Trophoblast cell (in vitro differentiated cells and primary cell): ENCODE results near the gene TOR4A.
A peak's percentile ranks its signal among the peaks of the same experiment; 100 is the strongest.

Experiments used
- DNase-seq, 2 donors: peaks; one replicate each; pipeline ENCODE4 v3.0.0-alpha.2; 2016
- H2AFZ ChIP-seq: 2 replicates; pipeline ENCODE4 v1.6.1; 2013; ENCODE audit warnings: low read length, moderate library complexity, mild to moderate bottlenecking; ENCODE audit not compliant: insufficient read depth, poor library complexity
- H2AK5ac ChIP-seq: 2 replicates; pipeline ENCODE4 v1.6.1; 2013; ENCODE audit warnings: mild to moderate bottlenecking, low read length
- H2BK120ac ChIP-seq: 2 replicates; pipeline ENCODE4 v1.6.1; 2013; ENCODE audit warnings: low read length, mild to moderate bottlenecking, moderate library complexity; ENCODE audit not compliant: insufficient read depth, poor library complexity
- H2BK12ac ChIP-seq: 2 replicates; pipeline ENCODE4 v1.6.1; 2013; ENCODE audit warnings: mild to moderate bottlenecking, low read length, moderate library complexity
- H2BK5ac ChIP-seq: 2 replicates; pipeline ENCODE4 v1.6.1; 2013; ENCODE audit warnings: low read length, low read depth, moderate library complexity, mild to moderate bottlenecking; ENCODE audit not compliant: poor library complexity
- H3K14ac ChIP-seq: 2 replicates; pipeline ENCODE4 v1.6.1; 2013; ENCODE audit warnings: mild to moderate bottlenecking, low read length
- H3K18ac ChIP-seq: 2 replicates; pipeline ENCODE4 v1.6.1; 2013; ENCODE audit warnings: mild to moderate bottlenecking, low read length
- H3K23ac ChIP-seq: 2 replicates; pipeline ENCODE4 v1.6.1; 2013; ENCODE audit warnings: low read length
- H3K27ac ChIP-seq: 2 replicates; pipeline ENCODE4 v1.5.1; 2013; ENCODE audit warnings: low read depth, mild to moderate bottlenecking, inconsistent platforms, low read length, moderate library complexity
- H3K27me3 ChIP-seq: 2 replicates; pipeline ENCODE4 v1.6.1; 2013; ENCODE audit warnings: inconsistent platforms, mild to moderate bottlenecking, low read length, moderate library complexity; ENCODE audit not compliant: insufficient read depth
- H3K36me3 ChIP-seq, 2 experiments: 1 replicate in 1 of 2; 2 replicates in 1 of 2; pipeline ENCODE4 v1.6.1; 2013; ENCODE audit warnings: low read length in 2 of 2, mild to moderate bottlenecking in 2 of 2, moderate library complexity in 1 of 2; ENCODE audit not compliant: insufficient read depth in 2 of 2, control insufficient read depth in 1 of 2
- H3K4ac ChIP-seq: 2 replicates; pipeline ENCODE4 v1.6.1; 2013; ENCODE audit warnings: low read depth, mild to moderate bottlenecking, low read length, moderate library complexity
- H3K4me1 ChIP-seq, 2 experiments: 1 replicate in 1 of 2; 2 replicates in 1 of 2; pipeline ENCODE4 v1.6.1; 2013; ENCODE audit warnings: low read length in 2 of 2, mild to moderate bottlenecking in 2 of 2, moderate library complexity in 1 of 2; ENCODE audit not compliant: insufficient read depth in 2 of 2, control insufficient read depth in 1 of 2
- H3K4me2 ChIP-seq: 2 replicates; pipeline ENCODE4 v1.6.1; 2013; ENCODE audit warnings: inconsistent platforms, mild to moderate bottlenecking, low read length, moderate library complexity
- H3K4me3 ChIP-seq: 2 replicates; pipeline ENCODE4 v1.5.1; 2013; ENCODE audit warnings: mild to moderate bottlenecking, low read depth, low read length, inconsistent platforms
- H3K79me1 ChIP-seq: one replicate; pipeline ENCODE4 v1.6.1; 2013; ENCODE audit warnings: low read length
- H3K79me2 ChIP-seq: 2 replicates; pipeline ENCODE4 v1.6.1; 2013; ENCODE audit warnings: low read length, mild to moderate bottlenecking; ENCODE audit not compliant: control insufficient read depth, insufficient read depth, poor library complexity
- H3K9ac ChIP-seq: 2 replicates; pipeline ENCODE4 v1.6.1; 2013; ENCODE audit warnings: mild to moderate bottlenecking, low read length
- H3K9me3 ChIP-seq: 2 replicates; pipeline ENCODE4 v1.6.1; 2013; ENCODE audit warnings: low read depth, mild to moderate bottlenecking, control low read depth, inconsistent platforms, low read length; ENCODE audit not compliant: insufficient read depth
- H4K12ac ChIP-seq: 2 replicates; pipeline ENCODE4 v1.6.1; 2013; ENCODE audit warnings: low read depth, mild to moderate bottlenecking, low read length, moderate library complexity
- H4K8ac ChIP-seq: 2 replicates; pipeline ENCODE4 v1.6.1; 2013; ENCODE audit warnings: low read depth, mild to moderate bottlenecking, low read length, moderate library complexity
- H4K91ac ChIP-seq: one replicate; pipeline ENCODE4 v1.6.1; 2013; ENCODE audit warnings: low read depth, mild to moderate bottlenecking, low read length, moderate library complexity
- WGBS: extraction: QIAGEN DNeasy Blood & Tissue Kit; methylation state at CpG from one replicate; pipeline ENCODE4 v1.1.7; 2013; ENCODE audit warnings: missing lambda C conversion rate; ENCODE audit not compliant: insufficient read length, insufficient coverage; ENCODE audit errors: extremely low coverage; 5-methylcytosine and 5-hydroxymethylcytosine counted together

Gene TOR4A

DNA sequence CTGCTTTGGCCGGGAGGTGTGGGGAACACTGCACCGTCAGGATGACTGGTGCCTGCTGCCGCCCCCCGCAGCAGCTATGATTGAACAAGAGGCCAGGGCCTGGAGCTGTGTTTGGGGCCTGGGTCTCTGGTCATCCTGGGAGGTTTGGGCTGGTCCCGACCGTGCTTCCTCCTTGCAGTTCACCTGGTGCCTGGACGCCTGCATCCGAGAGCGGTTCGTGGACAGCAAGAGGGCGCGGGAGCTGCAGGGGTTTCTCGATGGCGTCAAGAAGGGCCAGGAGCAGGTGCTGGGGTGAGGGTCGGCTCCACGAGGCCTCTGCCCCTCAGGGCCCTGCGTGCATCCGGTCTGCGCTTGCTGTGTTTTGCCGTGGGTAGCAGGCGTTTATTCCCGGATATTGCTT, 13.5 kb upstream of the TOR4A start:
- WGBS: no CpG with 5 or more reads among the region's 22 CpGs
- H4K12ac ChIP-seq: no peak overlapping the region
- no peak overlapping the region for H3K4me3 ChIP-seq
- H3K23ac ChIP-seq: no peak overlapping the region
- H3K18ac ChIP-seq: no peak overlapping the region
- H3K14ac ChIP-seq: no peak overlapping the region
- no peak overlapping the region for H4K8ac ChIP-seq
- peak overlapping the region; percentile 50 for H3K9ac ChIP-seq
- no peak overlapping the region for H2BK12ac ChIP-seq
- H3K79me2 ChIP-seq: no peaks in the 10 kb centered on the region
- H2BK5ac ChIP-seq: no peak overlapping the region
- no peak overlapping the region for H2BK120ac ChIP-seq
- no peak overlapping the region for H2AFZ ChIP-seq
- H3K36me3 ChIP-seq: peaks cover 53 to 57% of the 10 kb centered on the region in 2 experiments
- H3K4me1 ChIP-seq: no peaks in the 10 kb centered on the region
- H3K79me1 ChIP-seq: no peaks in the 10 kb centered on the region
- no peak overlapping the region for H3K4ac ChIP-seq
- no peak overlapping the region for H3K27ac ChIP-seq
- H3K4me2 ChIP-seq: no peak overlapping the region
- no peaks in the 10 kb centered on the region for H3K9me3 ChIP-seq
- no peak overlapping the region for H2AK5ac ChIP-seq
- DNase-seq: no peak
- no peaks in the 10 kb centered on the region for H3K27me3 ChIP-seq
- H4K91ac ChIP-seq: no peak overlapping the region

DNA sequence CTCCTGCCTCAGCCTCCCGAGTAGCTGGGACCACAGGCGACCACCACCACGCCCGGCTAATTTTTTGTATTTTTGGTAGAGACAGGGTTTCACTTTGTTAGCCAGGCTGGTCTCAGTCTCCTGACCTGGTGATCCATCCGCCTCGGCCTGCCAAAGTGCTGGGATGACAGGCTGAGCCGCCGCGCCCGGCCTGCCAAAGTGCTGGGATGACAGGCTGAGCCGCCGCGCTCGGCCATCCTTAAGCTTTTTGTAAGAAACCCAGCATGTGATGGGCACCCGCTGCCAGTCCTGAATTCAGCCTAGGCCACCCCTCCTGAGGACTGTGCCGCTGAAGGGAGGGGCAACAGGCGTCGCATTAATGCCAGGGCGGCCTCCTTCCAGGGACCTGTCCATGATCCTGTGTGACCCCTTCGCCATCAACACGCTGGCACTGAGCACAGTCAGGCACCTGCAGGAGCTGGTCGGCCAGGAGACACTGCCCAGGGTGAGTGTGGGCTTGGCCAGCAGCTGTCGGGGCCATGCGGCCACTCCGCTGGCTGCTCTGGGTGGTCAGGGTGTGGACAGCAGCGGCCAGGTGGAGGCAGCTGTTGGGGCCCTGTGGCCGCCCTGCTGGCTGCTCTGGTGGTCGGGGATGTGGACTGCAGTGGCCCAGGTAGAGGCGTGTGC, 11.9 kb upstream of the TOR4A start:
- Histone ChIP-seq H3K4me3 (no peak overlapping the region), H2BK12ac (no peak overlapping the region), H3K23ac (no peak overlapping the region), H3K27ac (no peak overlapping the region), H3K27me3 (no peaks in the 10 kb centered on the region), H4K8ac (no peak overlapping the region), H2AK5ac (no peak overlapping the region), H3K79me1 (no peaks in the 10 kb centered on the region), H3K36me3 (peaks cover 61 to 63% of the 10 kb centered on the region in 2 experiments), H3K14ac (no peak overlapping the region), H3K9me3 (no peaks in the 10 kb centered on the region), H2AFZ (no peak overlapping the region), H3K4me1 (no peaks in the 10 kb centered on the region), H3K9ac (no peak overlapping the region), H3K79me2 (no peaks in the 10 kb centered on the region), H3K4ac (no peak overlapping the region), H3K18ac (no peak overlapping the region), H4K12ac (peak overlapping the region; percentile 39), H2BK5ac (no peak overlapping the region), H2BK120ac (no peak overlapping the region), H3K4me2 (no peak overlapping the region), H4K91ac (no peak overlapping the region)
- whole genome bisulfite sequencing: no CpG with 5 or more reads among the region's 29 CpGs
- no peak for DNase-seq

DNA sequence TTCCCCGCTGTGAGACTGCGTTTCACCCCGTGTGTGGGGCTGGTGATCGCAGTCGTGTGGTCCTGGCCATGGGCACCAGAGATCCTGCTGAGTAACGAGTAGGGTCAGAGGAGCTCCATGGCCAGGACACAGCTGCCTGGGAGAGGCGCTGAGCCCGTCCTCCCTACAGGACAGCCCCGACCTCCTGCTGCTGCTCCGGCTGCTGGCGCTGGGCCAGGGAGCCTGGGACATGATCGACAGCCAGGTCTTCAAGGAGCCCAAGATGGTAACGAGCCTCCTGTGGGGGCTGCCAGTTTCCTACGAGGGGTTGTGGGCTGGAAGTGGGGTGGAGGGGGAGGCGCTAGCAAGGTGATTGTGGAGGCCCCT, 11.4 kb upstream of the TOR4A start:
- no peak overlapping the region for H3K4me2 ChIP-seq
- H3K18ac ChIP-seq: no peak overlapping the region
- no peak overlapping the region for H4K12ac ChIP-seq
- H3K4me1 ChIP-seq: no peaks in the 10 kb centered on the region
- WGBS: no CpG with 5 or more reads among the region's 15 CpGs
- no peaks in the 10 kb centered on the region for H3K79me1 ChIP-seq
- no peak overlapping the region for H2BK12ac ChIP-seq
- no peak overlapping the region for H3K27ac ChIP-seq
- H4K8ac ChIP-seq: no peak overlapping the region
- H2BK120ac ChIP-seq: no peak overlapping the region
- H3K9me3 ChIP-seq: no peaks in the 10 kb centered on the region
- H3K36me3 ChIP-seq: peaks cover 66 to 69% of the 10 kb centered on the region in 2 experiments
- H3K4ac ChIP-seq: no peak overlapping the region
- H3K14ac ChIP-seq: no peak overlapping the region
- no peak overlapping the region for H4K91ac ChIP-seq
- no peak overlapping the region for H3K9ac ChIP-seq
- DNase-seq: no peak
- H2AFZ ChIP-seq: no peak overlapping the region
- H3K79me2 ChIP-seq: no peaks in the 10 kb centered on the region
- H3K23ac ChIP-seq: no peak overlapping the region
- no peak overlapping the region for H2BK5ac ChIP-seq
- H3K4me3 ChIP-seq: no peak overlapping the region
- H2AK5ac ChIP-seq: no peak overlapping the region
- H3K27me3 ChIP-seq: no peaks in the 10 kb centered on the region

DNA sequence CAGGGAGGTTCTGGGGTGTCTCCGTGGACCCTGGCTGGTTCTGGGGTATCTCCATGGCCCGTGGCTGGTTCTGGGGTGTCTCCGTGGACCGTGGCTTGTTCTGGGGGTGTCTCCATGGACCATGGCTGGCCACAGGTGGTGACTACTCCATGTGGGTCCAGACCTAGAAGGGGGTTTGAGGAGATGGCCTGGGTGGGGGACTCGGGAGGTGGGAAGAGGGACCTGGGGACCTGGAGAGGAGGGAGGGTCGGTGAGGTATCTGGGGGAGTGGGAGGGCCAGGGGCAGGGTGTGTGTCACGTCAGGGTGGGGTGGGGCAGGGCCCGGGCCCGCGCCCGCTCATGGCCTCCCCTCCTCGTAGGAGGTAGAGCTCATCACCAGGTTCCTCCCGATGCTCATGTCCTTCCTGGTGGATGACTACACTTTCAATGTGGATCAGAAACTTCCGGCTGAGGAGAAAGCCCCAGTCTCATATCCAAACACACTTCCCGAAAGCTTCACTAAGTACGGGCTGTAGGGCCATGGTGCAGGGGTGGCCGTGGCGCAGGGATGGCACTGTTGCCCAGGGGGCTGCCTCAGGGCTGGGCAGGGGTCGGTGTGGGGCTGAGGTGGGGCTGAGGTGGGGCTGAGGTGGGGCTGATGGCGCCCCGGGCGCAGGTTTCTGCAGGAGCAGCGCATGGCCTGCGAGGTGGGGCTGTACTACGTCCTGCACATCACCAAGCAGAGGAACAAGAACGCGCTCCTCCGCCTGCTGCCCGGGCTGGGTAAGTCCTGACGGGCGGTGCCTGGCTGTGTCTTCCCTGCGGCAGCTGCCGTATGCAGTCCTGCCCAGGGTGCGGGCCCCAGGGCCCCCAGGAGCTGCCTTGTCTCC, 10.7 kb upstream of the TOR4A start:
- H3K18ac ChIP-seq: no peak overlapping the region
- no peaks in the 10 kb centered on the region for H3K27me3 ChIP-seq
- no peak overlapping the region for H3K27ac ChIP-seq
- no peak overlapping the region for H3K4me3 ChIP-seq
- H3K4me2 ChIP-seq: no peak overlapping the region
- H3K79me2 ChIP-seq: no peaks in the 10 kb centered on the region
- H3K23ac ChIP-seq: no peak overlapping the region
- H3K9me3 ChIP-seq: no peaks in the 10 kb centered on the region
- H4K12ac ChIP-seq: no peak overlapping the region
- H3K36me3 ChIP-seq: peaks cover 70 to 74% of the 10 kb centered on the region in 2 experiments
- H2BK12ac ChIP-seq: no peak overlapping the region
- no peaks in the 10 kb centered on the region for H3K79me1 ChIP-seq
- DNase-seq: no peak
- no CpG with 5 or more reads among the region's 34 CpGs for WGBS
- H2AFZ ChIP-seq: no peak overlapping the region
- no peak overlapping the region for H4K91ac ChIP-seq
- H3K9ac ChIP-seq: no peak overlapping the region
- no peak overlapping the region for H3K14ac ChIP-seq
- H3K4me1 ChIP-seq: no peaks in the 10 kb centered on the region
- H3K4ac ChIP-seq: no peak overlapping the region
- no peak overlapping the region for H4K8ac ChIP-seq
- H2BK120ac ChIP-seq: no peak overlapping the region
- no peak overlapping the region for H2AK5ac ChIP-seq
- no peak overlapping the region for H2BK5ac ChIP-seq
